HCT116 (cell line): ENCODE data around the gene ARL15. TPM values are rescaled to one million over a fixed set of nuclear protein-coding genes. Genes with fewer than 3 reads are reported as not detected.

Source experiments
- ATAC-seq: fragments of 200-7000 bp; cut with Tn5 transposase; 2 replicates; pipeline ENCODE4 v1.9.1; 2020; ENCODE audit warnings: mild to moderate bottlenecking, moderate library complexity
- BruUV-seq: library from RNA; stranded (reverse); fragments of 400-500 nt; replicated peaks from 2 replicates; lab custom pipeline; 2021; lab: Mats Ljungman, UMichigan
- CTCF ChIA-PET: fragments of 300-600 bp; sonication (Branson Sonifier 250); formaldehyde crosslinking; loops from one replicate; lab custom pipeline; 2021; ENCODE audit warnings: antibody characterized with exemption; lab: Charles Lee
- POLR2A ChIA-PET: fragments of 300-600, 350-600 bp; sonication (Branson Sonifier 250); formaldehyde crosslinking; loops from one replicate; lab custom pipeline; 2021; ENCODE audit warnings: antibody characterized with exemption; lab: Charles Lee
- RAD21 ChIA-PET, 2 experiments: fragments of 300-600 bp; sonication (Branson Sonifier 250); formaldehyde crosslinking; loops; one replicate each; lab custom pipeline; 2023; ENCODE audit warnings: low total read pairs in 2 of 2; ENCODE audit not compliant: uncharacterized antibody in 2 of 2, unreplicated experiment in 2 of 2, low non-redundant PET in 1 of 2; lab: Charles Lee
- DNase-seq: peaks from one replicate; pipeline ENCODE4 v3.0.0-alpha.2; 2010; ENCODE audit warnings: low read depth, low spot score
- H2AFZ ChIP-seq: fragments of 200-600 bp; shearing (Covaris generic), sonication (generic); 2 replicates; pipeline ENCODE4 v1.6.1; 2017; ENCODE audit warnings: low read depth, mixed run types, mixed read lengths, antibody characterized with exemption, low read length; ENCODE audit not compliant: poor library complexity, severe bottlenecking
- H3K27ac ChIP-seq: 2 replicates; pipeline ENCODE4 v1.5.1; 2012; ENCODE audit warnings: low read depth, low read length
- H3K27me3 ChIP-seq: fragments of 200-600 bp; sonication (generic); 2 replicates; pipeline ENCODE4 v1.6.1; 2016; ENCODE audit warnings: mixed run types, low read length, mixed read lengths; ENCODE audit not compliant: insufficient read depth
- H3K36me3 ChIP-seq, 2 experiments: fragments of 200-500 bp in 1 of 2; fragments of 200-600 bp in 1 of 2; sonication (Bioruptor generic) in 1 of 2; sonication (generic) in 1 of 2; 2 replicates each; pipeline versions ENCODE4 v1.5.1 to v1.6.1; 2014 to 2016; ENCODE audit warnings: low read length in 2 of 2, inconsistent platforms in 1 of 2, mixed read lengths in 1 of 2, mixed run types in 1 of 2; ENCODE audit not compliant: insufficient read depth in 2 of 2, control insufficient read depth in 1 of 2
- H3K4me1 ChIP-seq, 2 experiments: fragments of 200-600 bp in 1 of 2; sonication (generic) in 1 of 2; 2 replicates each; pipeline versions ENCODE4 v1.5.1 to v1.6.1; 2012 to 2017; ENCODE audit warnings: low read length in 2 of 2, inconsistent platforms in 1 of 2, mild to moderate bottlenecking in 1 of 2, mixed read lengths in 1 of 2, mixed run types in 1 of 2, moderate library complexity in 1 of 2; ENCODE audit not compliant: insufficient read depth in 2 of 2, control insufficient read depth in 1 of 2
- H3K4me2 ChIP-seq: fragments of 200-600 bp; sonication (generic); 2 replicates; pipeline ENCODE4 v1.6.1; 2017; ENCODE audit warnings: mixed run types, low read length, mixed read lengths
- H3K4me3 ChIP-seq, 2 experiments: fragments of 200-600 bp in 1 of 2; sonication (generic) in 1 of 2; replicated peaks in 1 of 2; 2 replicates each; pipeline ENCODE4 v1.5.1; 2011 to 2016; ENCODE audit warnings: low read length in 2 of 2, control low read depth in 1 of 2, low read depth in 1 of 2, mild to moderate bottlenecking in 1 of 2, mixed read lengths in 1 of 2, mixed run types in 1 of 2
- H3K79me2 ChIP-seq: fragments of 200-600 bp; sonication (generic); 2 replicates; pipeline ENCODE4 v1.6.1; 2017; ENCODE audit warnings: mild to moderate bottlenecking, mixed run types, low read length, moderate library complexity, mixed read lengths; ENCODE audit not compliant: insufficient read depth
- H3K9ac ChIP-seq: fragments of 200-600 bp; sonication (generic); 2 replicates; pipeline ENCODE4 v1.6.1; 2016; ENCODE audit warnings: low read length, mixed read lengths
- H3K9me2 ChIP-seq: fragments of 200-600 bp; sonication (generic), shearing (Covaris generic); 2 replicates; pipeline ENCODE4 v1.6.1; 2017; ENCODE audit warnings: mixed run types, mild to moderate bottlenecking, moderate library complexity; ENCODE audit not compliant: insufficient read depth
- H3K9me3 ChIP-seq, 2 experiments: fragments of 200-500 bp in 1 of 2; fragments of 200-600 bp in 1 of 2; sonication (Bioruptor generic) in 1 of 2; sonication (generic) in 1 of 2; 2 replicates each; pipeline ENCODE4 v1.6.1; 2014 to 2017; ENCODE audit warnings: low read length in 2 of 2, mixed read lengths in 2 of 2, inconsistent platforms in 1 of 2, low read depth in 1 of 2, mild to moderate bottlenecking in 1 of 2, mixed run types in 1 of 2, moderate library complexity in 1 of 2; ENCODE audit not compliant: control insufficient read depth in 1 of 2, insufficient read depth in 1 of 2
- H4K20me1 ChIP-seq: fragments of 200-600 bp; sonication (generic), shearing (Covaris generic); 2 replicates; pipeline ENCODE4 v1.6.1; 2017; ENCODE audit warnings: mixed run types, mild to moderate bottlenecking, moderate library complexity; ENCODE audit not compliant: insufficient read depth
- ATF3 ChIP-seq: IDR thresholded peaks from 2 replicates; pipeline ENCODE4 v1.6.1; 2012
- CBX3 ChIP-seq: IDR thresholded peaks from 2 replicates; pipeline ENCODE4 v1.6.1; 2012; ENCODE audit warnings: low read depth
- CEBPB ChIP-seq: IDR thresholded peaks from 2 replicates; pipeline ENCODE4 v1.6.1; 2012; ENCODE audit warnings: low read depth
- EGR1 ChIP-seq: IDR thresholded peaks from 2 replicates; pipeline ENCODE4 v1.6.1; 2012; ENCODE audit warnings: low read depth
- ELF1 ChIP-seq: IDR thresholded peaks from 2 replicates; pipeline ENCODE4 v1.6.1; 2012; ENCODE audit warnings: low read depth, borderline replicate concordance
- EZH2 ChIP-seq: fragments of 200-600 bp; sonication (generic); IDR thresholded peaks from 2 replicates; pipeline ENCODE4 v1.6.1; 2017; ENCODE audit warnings: antibody characterized with exemption, mixed run types
- FOSL1 ChIP-seq: IDR thresholded peaks from 2 replicates; pipeline ENCODE4 v1.6.1; 2012; ENCODE audit warnings: low read depth
- JUND ChIP-seq: IDR thresholded peaks from 2 replicates; pipeline ENCODE4 v1.6.1; 2012
- MAX ChIP-seq: IDR thresholded peaks from 2 replicates; pipeline ENCODE4 v1.6.1; 2012
- POLR2A ChIP-seq: IDR thresholded peaks from 2 replicates; pipeline ENCODE4 v1.7.0; 2011; ENCODE audit warnings: borderline replicate concordance; ENCODE audit not compliant: insufficient read depth, insufficient read length; ENCODE audit errors: extremely low read depth
- POLR2AphosphoS5 ChIP-seq: IDR thresholded peaks from 2 replicates; pipeline ENCODE4 v1.6.1; 2011; ENCODE audit warnings: mild to moderate bottlenecking, low read depth, low read length, moderate library complexity
- REST ChIP-seq: IDR thresholded peaks from 2 replicates; pipeline ENCODE4 v1.6.1; 2012; ENCODE audit warnings: low read depth
- SIN3A ChIP-seq: IDR thresholded peaks from 2 replicates; pipeline ENCODE4 v1.6.1; 2012; ENCODE audit warnings: low read depth
- SP1 ChIP-seq: IDR thresholded peaks from 2 replicates; pipeline ENCODE4 v1.6.1; 2012; ENCODE audit warnings: low read depth
- SRF ChIP-seq: IDR thresholded peaks from 2 replicates; pipeline ENCODE4 v1.6.1; 2012; ENCODE audit warnings: low read depth
- YY1 ChIP-seq: IDR thresholded peaks from 2 replicates; pipeline ENCODE4 v1.6.1; 2011; ENCODE audit warnings: low read length, low read depth, moderate library complexity, mild to moderate bottlenecking; ENCODE audit not compliant: insufficient replicate concordance; ENCODE audit errors: extremely low read depth
- ZBTB33 ChIP-seq: IDR thresholded peaks from 2 replicates; pipeline ENCODE4 v1.6.1; 2011; ENCODE audit warnings: mild to moderate bottlenecking, low read length, moderate library complexity; ENCODE audit not compliant: insufficient replicate concordance; ENCODE audit errors: extremely low read depth
- ZFX ChIP-seq: fragments of 450-650 bp; IDR thresholded peaks from 2 replicates; pipeline ENCODE4 v1.6.1; 2017
- intact Hi-C: fragments of 100-400 bp; cut with micrococcal nuclease; formaldehyde crosslinking; loops from 2 replicates; pipeline ENCODE4 v1.10.0; 2022
- total RNA-seq: library from RNA; stranded (reverse); gene quantifications from one replicate; pipeline ENCODE4 v1.2.1, GENCODE V29; 2021; ENCODE audit not compliant: unreplicated experiment

Gene ARL15
- total RNA-seq, 1 experiment from 2014 or later: 15.0 TPM

- H3K36me3 ChIP-seq: no peaks in the 10 kb centered on the region
- H3K79me2 ChIP-seq: no peaks in the 10 kb centered on the region
- CTCF ChIA-PET: no interaction called here
- DNase-seq (no peak), ATAC-seq (no peak)
- no peak overlapping the region for H3K9ac ChIP-seq
- POLR2A ChIA-PET: no interaction called here
- H3K9me3 ChIP-seq: no peaks in the 10 kb centered on the region
- H3K4me3 ChIP-seq: no peak overlapping the region
- intact Hi-C loops: no loop called here
- H3K4me1 ChIP-seq: no peaks in the 10 kb centered on the region
- BruUV-seq: no TSS peak
- no peak overlapping the region for H2AFZ ChIP-seq
- no peaks in the 10 kb centered on the region for H3K27me3 ChIP-seq
- RAD21 ChIA-PET: no interaction called here
- no peak overlapping the region for H3K4me2 ChIP-seq
- no peaks in the 10 kb centered on the region for H4K20me1 ChIP-seq
- no peak overlapping the region for H3K27ac ChIP-seq
- H3K9me2 ChIP-seq: no peaks in the 10 kb centered on the region
- no peak for TF ChIP-seq POLR2A
- no peak for TF ChIP-seq JUND
Observed at GRCh38 chr5:54195701-54196100, 114.7 kb downstream of the ARL15 start.

- Histone ChIP-seq H3K27me3 (no peaks in the 10 kb centered on the region), H2AFZ (no peak overlapping the region), H3K79me2 (no peaks in the 10 kb centered on the region), H3K9ac (no peak overlapping the region)
- RAD21 ChIA-PET: no interaction called here
- POLR2A ChIA-PET: no interaction called here
- intact Hi-C loops: no loop called here
- TF ChIP-seq EZH2: no peak
- TF ChIP-seq POLR2A: no peak
- TF ChIP-seq ELF1: no peak
- no peak for TF ChIP-seq REST
- no peak for TF ChIP-seq SP1
- no peak for TF ChIP-seq CBX3
- no peak for TF ChIP-seq MAX
- no peak for TF ChIP-seq FOSL1
- TF ChIP-seq YY1: no peak
- TF ChIP-seq SRF: no peak
- TF ChIP-seq EGR1: no peak
- no peak for TF ChIP-seq CEBPB
- no peak for TF ChIP-seq POLR2AphosphoS5
- TF ChIP-seq ZBTB33: no peak
- no peak for TF ChIP-seq ZFX
- no peak for TF ChIP-seq JUND
- no peak for TF ChIP-seq ATF3
- TF ChIP-seq SIN3A: no peak
- TF ChIP-seq, all 23 proteins: peak for 0
- H3K4me1 ChIP-seq: no peaks in the 10 kb centered on the region
- no peak overlapping the region for H3K4me3 ChIP-seq
- H3K36me3 ChIP-seq: no peaks in the 10 kb centered on the region
- no TSS peak for BruUV-seq
- H4K20me1 ChIP-seq: no peaks in the 10 kb centered on the region
- no peaks in the 10 kb centered on the region for H3K9me2 ChIP-seq
- H3K4me2 ChIP-seq: no peak overlapping the region
- DNase-seq (no peak), ATAC-seq (no peak)
- CTCF ChIA-PET: no interaction called here
- H3K9me3 ChIP-seq: no peaks in the 10 kb centered on the region
- H3K27ac ChIP-seq: no peak overlapping the region
Observed at GRCh38 chr5:54194318-54194717, 116.1 kb downstream of the ARL15 start.
